ENCODE measurements around the gene TEX12.

The TEX12 gene

GRCh38 chr11:112143597-112143996 is 23.6 kb upstream of the TEX12 start:
- no peaks in the 10 kb centered on the region for H3K79me2 ChIP-seq (ENCODE audit: low read length)
- no peaks in the 10 kb centered on the region for H3K36me3 ChIP-seq (replicated peaks; ENCODE audit: insufficient read depth, low read length)
- no peak for DNase-seq
- no peak overlapping the region for H2AFZ ChIP-seq (ENCODE audit: low read length)
- no peak overlapping the region for H3K9ac ChIP-seq (ENCODE audit: low read length)
- no peaks in the 10 kb centered on the region for H3K27me3 ChIP-seq (replicated peaks; ENCODE audit: insufficient read depth, low read length)
- no peaks in the 10 kb centered on the region for H3K9me2 ChIP-seq (replicated peaks; ENCODE audit: insufficient read depth, low read length)
- no peaks in the 10 kb centered on the region for H3K9me3 ChIP-seq (replicated peaks; ENCODE audit: insufficient read depth, low read length)
- H4K20me1 ChIP-seq (ENCODE audit: insufficient read depth, low read length), result no peaks in the 10 kb centered on the region
- no peak overlapping the region for H3K27ac ChIP-seq (ENCODE audit: low read length)
- no peaks in the 10 kb centered on the region for H3K4me1 ChIP-seq (ENCODE audit: low read length)
- H3K4me3 ChIP-seq (ENCODE audit: low read length), result no peak overlapping the region
- no peaks in the 10 kb centered on the region for H3F3A ChIP-seq (ENCODE audit: insufficient read depth, low read length)
- TF ChIP-seq EZH2 (optimal IDR thresholded peaks at IDR 0.05; ENCODE audit: low read depth, low read length) (no peak), EZH2phosphoT487 (IDR thresholded peaks at IDR 0.05; ENCODE audit: low read length) (no peak), CTCF (IDR thresholded peaks at IDR 0.05; ENCODE audit: low read length) (no peak)
- no peak overlapping the region for H3K4me2 ChIP-seq (ENCODE audit: low read depth, low read length)

- Histone ChIP-seq H3K36me3 (replicated peaks; ENCODE audit: insufficient read depth, low read length) (no peaks in the 10 kb centered on the region), H3K4me2 (ENCODE audit: low read depth, low read length) (no peak overlapping the region), H3F3A (ENCODE audit: insufficient read depth, low read length) (no peaks in the 10 kb centered on the region), H3K9ac (ENCODE audit: low read length) (no peak overlapping the region), H3K9me2 (replicated peaks; ENCODE audit: insufficient read depth, low read length) (no peaks in the 10 kb centered on the region), H3K9me3 (replicated peaks; ENCODE audit: insufficient read depth, low read length) (no peaks in the 10 kb centered on the region), H3K4me3 (ENCODE audit: low read length) (no peak overlapping the region), H3K27ac (ENCODE audit: low read length) (no peak overlapping the region), H2AFZ (ENCODE audit: low read length) (no peak overlapping the region), H3K4me1 (ENCODE audit: low read length) (no peaks in the 10 kb centered on the region), H3K27me3 (replicated peaks; ENCODE audit: insufficient read depth, low read length) (no peaks in the 10 kb centered on the region), H3K79me2 (ENCODE audit: low read length) (no peaks in the 10 kb centered on the region), H4K20me1 (ENCODE audit: insufficient read depth, low read length) (no peaks in the 10 kb centered on the region)
- TF ChIP-seq EZH2 (optimal IDR thresholded peaks at IDR 0.05; ENCODE audit: low read depth, low read length), result no peak
- TF ChIP-seq EZH2phosphoT487 (IDR thresholded peaks at IDR 0.05; ENCODE audit: low read length), result no peak
- TF ChIP-seq CTCF (IDR thresholded peaks at IDR 0.05; ENCODE audit: low read length), result no peak
- DNase-seq, result no peak
Observed at GRCh38 chr11:112150517-112150916, 16.7 kb upstream of the TEX12 start.

GRCh38 chr11:112156153-112156955 is 10.8 kb upstream of the TEX12 start:
- Histone ChIP-seq H3K36me3 (replicated peaks; ENCODE audit: insufficient read depth, low read length) (no peaks in the 10 kb centered on the region), H3K27ac (ENCODE audit: low read length) (no peak overlapping the region), H3K4me2 (ENCODE audit: low read depth, low read length) (no peak overlapping the region), H3F3A (ENCODE audit: insufficient read depth, low read length) (no peaks in the 10 kb centered on the region), H3K79me2 (ENCODE audit: low read length) (no peaks in the 10 kb centered on the region), H3K4me3 (ENCODE audit: low read length) (no peak overlapping the region), H3K9ac (ENCODE audit: low read length) (no peak overlapping the region), H3K4me1 (ENCODE audit: low read length) (no peaks in the 10 kb centered on the region), H3K9me3 (replicated peaks; ENCODE audit: insufficient read depth, low read length) (no peaks in the 10 kb centered on the region), H4K20me1 (ENCODE audit: insufficient read depth, low read length) (no peaks in the 10 kb centered on the region), H3K9me2 (replicated peaks; ENCODE audit: insufficient read depth, low read length) (no peaks in the 10 kb centered on the region), H3K27me3 (replicated peaks; ENCODE audit: insufficient read depth, low read length) (no peaks in the 10 kb centered on the region), H2AFZ (ENCODE audit: low read length) (no peak overlapping the region)
- DNase-seq, result no peak
- TF ChIP-seq EZH2 (optimal IDR thresholded peaks at IDR 0.05; ENCODE audit: low read depth, low read length) (no peak), EZH2phosphoT487 (IDR thresholded peaks at IDR 0.05; ENCODE audit: low read length) (no peak), CTCF (IDR thresholded peaks at IDR 0.05; ENCODE audit: low read length) (no peak)

All from MM.1S (cell line).